GM19397 (cell line): ENCODE data around the gene VSTM4.

Source experiments
- ATAC-seq: cut with Tn5 transposase; IDR thresholded peaks from one replicate; pipeline ENCODE4 v1.9.1; 2021; ENCODE audit warnings: mild to moderate bottlenecking, moderate library complexity; ENCODE audit not compliant: unreplicated experiment

VSTM4 gene

GRCh38 chr10:48981310-48981907 lies 133.9 kb downstream of the VSTM4 start:
- ATAC-seq = no peak

- ATAC-seq = no peak
Observed at GRCh38 chr10:48978318-48978717, 137.0 kb downstream of the VSTM4 start.

DNA sequence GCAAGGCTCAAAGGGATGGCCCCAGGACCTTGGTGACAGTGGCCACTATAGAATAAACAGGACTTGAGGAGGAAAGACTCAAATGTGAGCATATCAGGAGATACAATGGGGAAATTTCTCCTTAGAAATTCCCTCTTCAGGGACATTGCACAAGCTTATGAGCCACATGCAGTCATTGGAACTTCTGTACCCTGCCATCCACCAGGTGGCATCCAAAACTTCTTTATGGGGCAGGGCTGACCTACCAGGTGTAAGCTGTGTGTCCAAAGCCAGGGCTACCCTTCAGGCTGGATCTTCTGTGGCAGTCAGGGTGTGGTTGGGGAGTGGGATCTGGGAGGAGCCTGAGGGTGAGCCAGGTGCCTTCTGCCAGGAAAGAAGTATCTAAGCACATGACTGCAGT lies 139.1 kb downstream of the VSTM4 start:
- no peak for ATAC-seq

- ATAC-seq = no peak
Observed at GRCh38 chr10:48974510-48975156, 140.7 kb downstream of the VSTM4 start.

DNA sequence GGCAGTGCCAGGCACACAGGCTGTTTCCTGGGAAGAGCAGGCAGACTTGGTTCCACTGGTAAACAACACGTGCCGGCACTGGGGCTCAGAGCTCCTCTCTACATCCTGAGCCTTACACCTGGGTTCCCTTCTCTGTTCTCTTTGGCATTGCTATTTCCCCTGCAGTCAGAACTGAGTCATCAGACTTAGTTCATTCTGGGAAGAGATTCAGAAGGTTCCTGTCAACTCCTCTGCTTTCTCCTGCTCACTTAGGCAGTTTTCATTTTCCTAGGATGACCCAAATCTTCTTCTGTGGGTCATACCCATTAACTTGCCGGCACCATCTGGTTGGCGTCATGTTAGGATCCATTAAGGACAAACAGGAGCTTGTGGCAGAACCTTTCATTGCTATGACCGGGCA lies 142.3 kb downstream of the VSTM4 start:
- ATAC-seq = no peak

DNA sequence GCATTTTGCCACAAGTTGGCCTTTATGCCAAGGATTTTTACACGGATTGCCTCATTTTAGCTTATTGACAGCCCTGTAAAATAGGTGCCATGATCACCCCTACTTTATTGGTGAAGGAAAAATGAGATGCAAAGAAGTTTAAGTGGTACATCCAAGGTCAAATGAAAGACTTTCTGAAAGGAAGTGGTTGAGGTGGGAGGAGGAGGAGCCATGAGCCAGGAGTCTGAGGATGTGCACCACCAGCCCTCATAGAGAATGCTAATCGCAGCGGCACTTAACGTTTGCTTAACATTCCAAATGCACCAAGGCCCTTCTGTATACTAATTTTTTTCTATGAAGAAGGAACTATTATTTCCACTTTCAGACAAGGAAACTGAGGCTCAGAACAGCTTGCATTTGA lies 144.7 kb downstream of the VSTM4 start:
- ATAC-seq = no peak

GRCh38 chr10:48970046-48970445 lies 145.3 kb downstream of the VSTM4 start:
- ATAC-seq = no peak

- ATAC-seq = no peak
Observed at GRCh38 chr10:48968036-48968435, 147.3 kb downstream of the VSTM4 start.

DNA sequence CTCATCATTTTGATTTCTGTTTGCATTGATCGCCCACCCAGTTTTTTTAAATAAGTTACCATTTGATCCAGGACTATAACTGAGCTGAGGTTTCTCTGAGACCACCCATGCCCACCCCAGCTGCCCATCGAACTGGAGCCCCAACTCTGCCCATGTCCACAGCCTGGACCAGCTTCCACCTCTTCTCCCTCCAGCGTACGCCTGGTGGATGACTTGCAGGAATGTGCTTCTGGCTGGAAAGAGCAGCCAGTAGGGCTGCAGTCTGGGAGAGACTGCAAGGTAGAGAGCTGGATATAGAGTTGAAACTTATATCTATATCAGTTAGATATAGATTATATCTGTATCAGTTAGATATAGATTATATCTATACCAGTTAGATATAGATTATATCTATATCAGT lies 149.9 kb downstream of the VSTM4 start:
- no peak for ATAC-seq
